BJ (cell line): ENCODE results near the gene ACACB. TPM values are rescaled to one million over a fixed set of nuclear protein-coding genes. Genes with fewer than 3 reads are reported as not detected.

ENCODE experiments used
- CTCF ChIA-PET: fragments of 350-600 bp; formaldehyde crosslinking; extraction: SDS; loops from one replicate; lab custom pipeline; 2021; ENCODE audit warnings: antibody characterized with exemption, inconsistent platforms; lab: Yijun Ruan, JAX
- POLR2A ChIA-PET: fragments of 300-600 bp; sonication (Branson Sonifier 250); formaldehyde crosslinking; extraction: SDS; loops from one replicate; lab custom pipeline; 2021; ENCODE audit warnings: antibody characterized with exemption; lab: Charles Lee
- DNase-seq: peaks from one replicate; pipeline ENCODE4 v3.0.0-alpha.2; 2011; ENCODE audit warnings: low read depth
- H3K27me3 ChIP-seq: 2 replicates; pipeline ENCODE4 v1.6.0; 2011; ENCODE audit warnings: low read length; ENCODE audit not compliant: control insufficient read depth, insufficient read depth
- H3K36me3 ChIP-seq: 2 replicates; pipeline ENCODE4 v1.5.1; 2011; ENCODE audit warnings: low read length; ENCODE audit not compliant: control insufficient read depth, insufficient read depth
- H3K4me3 ChIP-seq: 2 replicates; pipeline ENCODE4 v1.5.1; 2011; ENCODE audit warnings: low read depth, mild to moderate bottlenecking, control low read depth, low read length
- polyA plus RNA-seq: library from polyadenylated mRNA; depleted of rRNA; stranded (reverse); fragments of >200 nt; gene quantifications from 2 replicates; pipeline ENCODE4 v1.2.3, GENCODE V29; 2011
- TF ChIP-seq, protein P1 (sequence below): IDR thresholded peaks from 2 replicates; pipeline ENCODE4 v1.5.1; 2011; ENCODE audit warnings: low read depth, mild to moderate bottlenecking, control low read depth, inconsistent platforms, low read length, moderate library complexity; ENCODE audit not compliant: insufficient read depth

The ACACB gene
- polyA plus RNA-seq, 1 experiment = 1.7 TPM

DNA sequence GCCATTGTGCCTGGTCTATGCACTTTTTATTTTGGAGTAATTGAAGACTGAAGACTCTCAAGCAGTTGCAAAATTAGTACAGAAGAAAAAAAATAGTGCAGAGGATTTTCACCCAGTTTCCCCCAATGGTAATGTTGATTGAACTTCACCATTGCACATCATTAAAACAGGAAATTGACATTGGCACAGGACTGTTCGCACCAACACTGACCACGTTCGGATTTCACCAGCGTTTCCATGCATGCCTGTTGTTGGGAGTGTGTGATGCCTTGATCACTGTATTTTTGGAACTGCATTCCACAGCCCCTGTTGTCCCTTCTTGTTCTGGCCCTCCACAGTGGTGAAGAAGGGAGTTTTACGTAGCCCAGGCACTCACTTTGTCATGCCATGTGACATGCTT, 125.5 kb downstream of the ACACB start:
- no peak overlapping the region for H3K4me3 ChIP-seq
- H3K27me3 ChIP-seq = no peaks in the 10 kb centered on the region
- H3K36me3 ChIP-seq = no peaks in the 10 kb centered on the region
- ChIA-PET CTCF (no interaction called here), POLR2A (no interaction called here)
- DNase-seq = no peak
- TF ChIP-seq, protein P1, sequence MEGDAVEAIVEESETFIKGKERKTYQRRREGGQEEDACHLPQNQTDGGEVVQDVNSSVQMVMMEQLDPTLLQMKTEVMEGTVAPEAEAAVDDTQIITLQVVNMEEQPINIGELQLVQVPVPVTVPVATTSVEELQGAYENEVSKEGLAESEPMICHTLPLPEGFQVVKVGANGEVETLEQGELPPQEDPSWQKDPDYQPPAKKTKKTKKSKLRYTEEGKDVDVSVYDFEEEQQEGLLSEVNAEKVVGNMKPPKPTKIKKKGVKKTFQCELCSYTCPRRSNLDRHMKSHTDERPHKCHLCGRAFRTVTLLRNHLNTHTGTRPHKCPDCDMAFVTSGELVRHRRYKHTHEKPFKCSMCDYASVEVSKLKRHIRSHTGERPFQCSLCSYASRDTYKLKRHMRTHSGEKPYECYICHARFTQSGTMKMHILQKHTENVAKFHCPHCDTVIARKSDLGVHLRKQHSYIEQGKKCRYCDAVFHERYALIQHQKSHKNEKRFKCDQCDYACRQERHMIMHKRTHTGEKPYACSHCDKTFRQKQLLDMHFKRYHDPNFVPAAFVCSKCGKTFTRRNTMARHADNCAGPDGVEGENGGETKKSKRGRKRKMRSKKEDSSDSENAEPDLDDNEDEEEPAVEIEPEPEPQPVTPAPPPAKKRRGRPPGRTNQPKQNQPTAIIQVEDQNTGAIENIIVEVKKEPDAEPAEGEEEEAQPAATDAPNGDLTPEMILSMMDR = no peak

DNA sequence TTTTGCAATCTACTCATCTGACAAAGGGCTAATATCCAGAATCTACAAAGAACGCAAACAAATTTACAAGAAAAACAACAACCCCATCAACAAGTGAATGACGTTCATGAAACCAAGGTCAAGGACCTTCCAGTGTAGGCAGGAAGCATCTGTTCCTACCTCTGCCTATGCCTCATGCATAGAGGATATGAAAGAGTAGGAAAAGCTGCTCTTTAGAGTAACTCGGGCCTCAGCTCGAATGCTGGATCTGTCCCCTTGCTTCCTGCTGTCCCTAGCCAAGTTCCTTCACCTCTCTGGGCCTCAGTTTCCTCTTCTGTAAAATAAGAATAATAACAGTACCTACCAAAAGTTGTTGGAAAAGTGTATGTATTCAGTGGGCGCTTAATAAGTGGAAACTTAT, 127.7 kb downstream of the ACACB start:
- DNase-seq = no peak
- CTCF ChIA-PET = interaction anchor here (1.9 kb wide), 1 partner anchor 132 kb away, joined by 4 read pairs; no protein-coding TSS in a partner anchor
- TF ChIP-seq, protein P1 = no peak
- Histone ChIP-seq H3K4me3 (no peak overlapping the region), H3K27me3 (no peaks in the 10 kb centered on the region), H3K36me3 (no peaks in the 10 kb centered on the region)
- POLR2A ChIA-PET = no interaction called here

DNA sequence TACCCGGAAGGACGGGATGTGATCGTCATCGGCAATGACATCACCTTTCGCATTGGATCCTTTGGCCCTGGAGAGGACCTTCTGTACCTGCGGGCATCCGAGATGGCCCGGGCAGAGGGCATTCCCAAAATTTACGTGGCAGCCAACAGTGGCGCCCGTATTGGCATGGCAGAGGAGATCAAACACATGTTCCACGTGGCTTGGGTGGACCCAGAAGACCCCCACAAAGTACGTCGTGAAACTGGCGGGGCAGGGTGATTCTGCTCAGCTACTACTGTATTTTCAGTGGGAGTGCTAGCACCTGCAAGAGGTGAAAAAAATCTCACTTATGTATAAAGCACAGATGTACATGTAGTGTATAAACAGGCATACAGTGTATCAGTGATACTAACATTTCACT, 129.8 kb downstream of the ACACB start:
- CTCF ChIA-PET = interaction anchor here (0.5 kb wide), 1 partner anchor 383 kb away, joined by 3 read pairs; no protein-coding TSS in a partner anchor
- Histone ChIP-seq H3K27me3 (no peaks in the 10 kb centered on the region), H3K4me3 (no peak overlapping the region), H3K36me3 (no peaks in the 10 kb centered on the region)
- no peak for DNase-seq
- TF ChIP-seq, protein P1 = no peak
- POLR2A ChIA-PET = no interaction called here

DNA sequence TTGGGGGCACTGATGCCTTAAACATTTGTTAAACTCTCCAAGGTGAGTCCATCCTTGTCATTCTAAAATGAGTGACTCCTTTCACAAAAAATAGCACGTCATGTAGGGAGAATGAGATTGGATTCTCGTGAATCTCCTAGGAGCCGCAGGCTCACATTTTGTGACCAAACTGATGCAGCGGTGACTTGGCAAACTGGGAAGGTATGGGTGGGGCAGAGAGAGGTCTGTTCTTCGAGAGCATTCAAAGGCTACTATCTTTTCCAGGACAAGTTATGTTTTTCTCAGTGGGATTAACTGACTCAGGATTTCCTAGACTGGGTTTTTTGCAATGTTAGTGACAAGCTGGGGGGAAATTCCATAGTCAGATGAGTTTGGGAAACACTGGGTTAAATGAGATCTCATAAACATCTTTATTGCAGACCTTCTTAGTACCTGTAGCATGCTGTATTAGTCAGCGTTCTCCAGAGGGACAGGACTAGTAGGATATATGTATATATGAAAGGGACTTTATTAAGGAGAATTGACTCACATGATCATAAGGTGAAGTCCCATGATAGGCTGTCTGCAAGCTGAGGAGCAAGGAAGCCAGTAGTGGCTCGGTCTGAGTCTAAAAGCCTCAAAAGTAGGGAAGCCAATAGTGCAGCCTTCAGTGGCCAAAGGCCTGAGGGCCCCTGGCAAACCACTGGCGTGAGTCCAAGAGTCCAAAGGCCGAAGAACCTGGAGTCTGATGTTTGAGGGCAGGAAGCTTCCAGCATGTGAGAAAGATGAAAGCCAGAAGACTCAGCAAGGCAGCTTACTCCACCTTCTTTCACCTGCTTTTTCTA, 131.7 kb downstream of the ACACB start:
- TF ChIP-seq, protein P1 = no peak
- Histone ChIP-seq H3K36me3 (no peaks in the 10 kb centered on the region), H3K4me3 (no peak overlapping the region), H3K27me3 (no peaks in the 10 kb centered on the region)
- ChIA-PET POLR2A (no interaction called here), CTCF (interaction anchor here (0.7 to 1.4 kb wide), 4 partner anchors 14 to 137 kb away, joined by 3 to 4 read pairs (median 3); no protein-coding TSS in a partner anchor)
- no peak for DNase-seq

DNA sequence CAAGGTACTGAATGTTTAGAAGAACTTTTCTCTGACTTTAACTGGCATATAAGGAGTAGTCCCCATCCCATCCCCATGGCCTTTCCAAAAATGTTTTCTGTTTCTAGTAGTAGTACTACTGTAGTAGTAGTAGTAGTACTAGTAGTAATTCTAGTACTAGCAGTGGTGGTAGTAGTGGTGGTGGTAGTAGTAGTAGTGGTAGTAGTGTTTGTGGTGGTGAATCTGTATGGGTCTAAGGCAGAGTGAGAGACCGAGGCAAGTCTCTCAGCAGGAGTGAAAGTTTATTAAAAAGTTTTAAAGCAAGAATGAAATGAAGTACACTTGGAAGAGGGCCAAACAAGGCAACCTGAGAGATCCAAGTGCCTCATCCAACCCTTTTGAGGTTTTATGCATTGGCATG, 134.1 kb downstream of the ACACB start:
- TF ChIP-seq, protein P1 = no peak
- Histone ChIP-seq H3K4me3 (no peak overlapping the region), H3K27me3 (no peaks in the 10 kb centered on the region), H3K36me3 (no peaks in the 10 kb centered on the region)
- CTCF ChIA-PET = no interaction called here
- POLR2A ChIA-PET = no interaction called here
- DNase-seq = no peak
